Endodermal cell (in vitro differentiated cells): ENCODE results near the gene EVA1C. TPM values are rescaled to one million over a fixed set of nuclear protein-coding genes. Genes with fewer than 3 reads are reported as not detected.

Source experiments
- DNase-seq: peaks from one replicate; pipeline ENCODE4 v3.0.0-alpha.2; 2017
- H3K27ac ChIP-seq: 2 replicates; pipeline ENCODE4 v1.5.1; 2013; ENCODE audit warnings: mild to moderate bottlenecking, low read depth, low read length, moderate library complexity
- H3K27me3 ChIP-seq: 2 replicates; pipeline ENCODE4 v1.6.1; 2013; ENCODE audit warnings: mild to moderate bottlenecking, low read length, moderate library complexity; ENCODE audit not compliant: insufficient read depth, control insufficient read depth, poor library complexity, severe bottlenecking
- H3K36me3 ChIP-seq: 2 replicates; pipeline ENCODE4 v1.7.0; 2013; ENCODE audit warnings: mild to moderate bottlenecking, low read length, moderate library complexity; ENCODE audit not compliant: control insufficient read depth, insufficient read depth
- H3K4me1 ChIP-seq: one replicate; pipeline ENCODE4 v1.7.0; 2013; ENCODE audit warnings: low read length; ENCODE audit not compliant: control insufficient read depth, insufficient read depth
- H3K4me3 ChIP-seq: 2 replicates; pipeline ENCODE4 v1.5.1; 2013; ENCODE audit warnings: mild to moderate bottlenecking, low read length, moderate library complexity
- H3K9ac ChIP-seq: 2 replicates; pipeline ENCODE4 v1.6.1; 2013; ENCODE audit warnings: mild to moderate bottlenecking, low read length, moderate library complexity; ENCODE audit not compliant: poor library complexity, severe bottlenecking; ENCODE audit errors: extremely low read depth
- H3K9me3 ChIP-seq: 2 replicates; pipeline ENCODE4 v1.6.1; 2013; ENCODE audit warnings: mild to moderate bottlenecking, low read length, moderate library complexity; ENCODE audit not compliant: control insufficient read depth
- H3K27ac Mint-ChIP-seq: 2 replicates; pipeline ENCODE4 v1.8.0; 2020; ENCODE audit warnings: mixed read lengths
- H3K27me3 Mint-ChIP-seq: 2 replicates; pipeline ENCODE4 v1.8.0; 2021; ENCODE audit warnings: mild to moderate bottlenecking, mixed read lengths; ENCODE audit not compliant: insufficient read depth
- H3K36me3 Mint-ChIP-seq: 2 replicates; pipeline ENCODE4 v1.8.0; 2020; ENCODE audit warnings: low read depth, mixed read lengths
- H3K4me1 Mint-ChIP-seq: 2 replicates; pipeline ENCODE4 v1.8.0; 2020; ENCODE audit warnings: mixed read lengths
- H3K4me3 Mint-ChIP-seq: 2 replicates; pipeline ENCODE4 v1.8.0; 2020; ENCODE audit warnings: mild to moderate bottlenecking, moderate library complexity, mixed read lengths
- H3K9me3 Mint-ChIP-seq: 2 replicates; pipeline ENCODE4 v1.8.0; 2020; ENCODE audit warnings: mild to moderate bottlenecking, mixed read lengths
- WGBS, 2 experiments: methylation state at CpG; one replicate each; pipeline versions ENCODE4 v1.1.5 to v1.1.7; 2013; ENCODE audit warnings: missing lambda C conversion rate in 2 of 2, mixed read lengths in 1 of 2; ENCODE audit not compliant: insufficient coverage in 1 of 2, insufficient read length in 1 of 2; 5-methylcytosine and 5-hydroxymethylcytosine counted together
- total RNA-seq, 2 donors: library from RNA; stranded (reverse); fragmentation: NEBNext Ultra II Directional in 1 of 2; extraction: Animal tissue kit (Norgen Biotek cat#: 25700) in 1 of 2; gene quantifications; 2 replicates in 1 of 2; 3 replicates in 1 of 2; pipeline ENCODE4 v1.2.1, GENCODE V29; 2021
- TF ChIP-seq, protein P1 (sequence below): fragments of 200-600 bp; sonication (generic); conservative IDR thresholded peaks from 2 replicates; pipeline ENCODE4 v1.5.0; 2021; ENCODE audit warnings: antibody characterized with exemption, mild to moderate bottlenecking

The EVA1C gene
- total RNA-seq, 2 donors from 2014 or later: 0.68 TPM; not detected in 1

DNA sequence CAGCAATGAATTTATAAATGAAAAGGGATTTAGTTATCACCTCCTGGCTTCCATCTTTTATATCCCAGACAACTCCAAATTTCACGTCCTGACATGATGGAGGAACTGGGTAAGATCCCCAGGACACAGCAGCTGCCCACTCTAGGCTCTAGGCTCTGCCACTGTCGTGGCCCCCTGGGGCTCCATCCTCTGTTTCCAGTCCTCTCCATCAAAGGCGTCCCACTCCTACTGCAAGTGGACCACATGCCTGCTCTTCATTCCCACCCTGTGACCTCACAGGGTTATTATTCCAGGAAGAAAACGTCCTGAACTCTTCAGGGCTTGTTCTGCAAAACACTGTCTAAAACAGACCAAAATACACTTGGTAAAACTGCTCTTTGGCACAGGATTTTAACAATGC is 31.6 kb upstream of the EVA1C start:
- H3K4me1 ChIP-seq: no peaks in the 10 kb centered on the region
- no peaks in the 10 kb centered on the region for H3K27me3 Mint-ChIP-seq
- H3K9me3 Mint-ChIP-seq: no peaks in the 10 kb centered on the region
- no peaks in the 10 kb centered on the region for H3K27me3 ChIP-seq
- H3K4me1 Mint-ChIP-seq: no peaks in the 10 kb centered on the region
- H3K4me3 Mint-ChIP-seq: no peak overlapping the region
- H3K36me3 Mint-ChIP-seq: peaks cover 76% of the 10 kb centered on the region
- TF ChIP-seq, protein P1, sequence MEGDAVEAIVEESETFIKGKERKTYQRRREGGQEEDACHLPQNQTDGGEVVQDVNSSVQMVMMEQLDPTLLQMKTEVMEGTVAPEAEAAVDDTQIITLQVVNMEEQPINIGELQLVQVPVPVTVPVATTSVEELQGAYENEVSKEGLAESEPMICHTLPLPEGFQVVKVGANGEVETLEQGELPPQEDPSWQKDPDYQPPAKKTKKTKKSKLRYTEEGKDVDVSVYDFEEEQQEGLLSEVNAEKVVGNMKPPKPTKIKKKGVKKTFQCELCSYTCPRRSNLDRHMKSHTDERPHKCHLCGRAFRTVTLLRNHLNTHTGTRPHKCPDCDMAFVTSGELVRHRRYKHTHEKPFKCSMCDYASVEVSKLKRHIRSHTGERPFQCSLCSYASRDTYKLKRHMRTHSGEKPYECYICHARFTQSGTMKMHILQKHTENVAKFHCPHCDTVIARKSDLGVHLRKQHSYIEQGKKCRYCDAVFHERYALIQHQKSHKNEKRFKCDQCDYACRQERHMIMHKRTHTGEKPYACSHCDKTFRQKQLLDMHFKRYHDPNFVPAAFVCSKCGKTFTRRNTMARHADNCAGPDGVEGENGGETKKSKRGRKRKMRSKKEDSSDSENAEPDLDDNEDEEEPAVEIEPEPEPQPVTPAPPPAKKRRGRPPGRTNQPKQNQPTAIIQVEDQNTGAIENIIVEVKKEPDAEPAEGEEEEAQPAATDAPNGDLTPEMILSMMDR: no peak
- no peak overlapping the region for H3K27ac ChIP-seq
- H3K9ac ChIP-seq: no peak overlapping the region
- H3K36me3 ChIP-seq: peaks cover 83% of the 10 kb centered on the region
- H3K27ac Mint-ChIP-seq: no peak overlapping the region
- H3K4me3 ChIP-seq: no peak overlapping the region
- WGBS, 2 experiments: 68 to 82% methylated on average over 2 to 4 of the region's 4 CpGs
- H3K9me3 ChIP-seq: no peaks in the 10 kb centered on the region
- DNase-seq: no peak

DNA sequence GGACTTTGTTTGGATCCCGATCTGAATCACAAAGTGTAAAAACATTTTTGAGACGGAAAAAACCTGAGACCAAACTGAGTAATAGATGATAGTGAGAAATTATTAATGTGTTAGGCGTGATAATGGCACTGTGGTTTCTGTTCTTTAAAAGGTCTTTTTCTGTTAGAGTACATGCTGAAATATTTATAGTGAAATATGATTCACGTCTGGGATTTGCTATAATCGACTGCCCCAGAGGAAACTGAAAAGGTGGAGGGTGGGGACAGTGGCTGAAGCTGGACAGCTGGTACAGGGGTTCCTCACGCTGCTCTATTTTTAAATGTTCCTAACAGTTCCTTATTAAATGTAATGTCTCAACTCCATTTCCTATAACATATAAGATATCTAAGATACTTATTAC is 30.9 kb upstream of the EVA1C start:
- DNase-seq: no peak
- no peaks in the 10 kb centered on the region for H3K9me3 Mint-ChIP-seq
- H3K27me3 Mint-ChIP-seq: no peaks in the 10 kb centered on the region
- H3K36me3 Mint-ChIP-seq: peaks cover 71% of the 10 kb centered on the region
- no peaks in the 10 kb centered on the region for H3K4me1 Mint-ChIP-seq
- H3K4me3 Mint-ChIP-seq: no peak overlapping the region
- Histone ChIP-seq H3K9me3 (no peaks in the 10 kb centered on the region), H3K4me3 (no peak overlapping the region), H3K36me3 (peaks cover 79% of the 10 kb centered on the region), H3K9ac (no peak overlapping the region), H3K27ac (no peak overlapping the region), H3K4me1 (no peaks in the 10 kb centered on the region), H3K27me3 (no peaks in the 10 kb centered on the region)
- 94 to 100% methylated on average over 5 to 6 of the region's 6 CpGs for WGBS, 2 experiments
- no peak overlapping the region for H3K27ac Mint-ChIP-seq
- TF ChIP-seq, protein P1: no peak

DNA sequence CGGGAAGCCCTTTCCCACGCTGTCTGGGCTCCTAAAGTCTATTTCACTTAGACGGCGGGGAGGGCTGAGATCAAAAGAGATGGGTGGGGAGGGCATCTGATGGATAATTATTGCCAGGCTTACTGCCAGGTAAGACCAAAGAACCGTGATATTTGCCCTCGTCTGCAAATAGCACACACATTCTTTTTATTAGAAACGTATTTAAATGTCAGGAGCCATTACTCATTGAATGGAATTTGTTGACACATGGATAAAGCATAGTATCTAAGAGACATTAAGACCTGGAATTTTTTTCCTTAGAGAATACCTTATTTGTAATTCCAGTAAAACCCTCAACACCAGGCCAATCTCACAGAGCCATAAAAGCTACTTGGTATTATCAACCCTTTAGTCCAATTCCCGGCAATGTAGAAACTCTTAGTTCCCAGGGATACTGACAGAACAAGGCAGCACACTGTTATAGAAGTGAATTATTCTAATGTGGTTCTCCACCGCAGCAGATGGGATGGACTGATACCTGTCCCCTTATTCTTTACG is 30.3 kb upstream of the EVA1C start:
- Histone ChIP-seq H3K27ac (no peak overlapping the region), H3K9me3 (no peaks in the 10 kb centered on the region), H3K9ac (no peak overlapping the region), H3K4me1 (no peaks in the 10 kb centered on the region), H3K27me3 (no peaks in the 10 kb centered on the region), H3K36me3 (peaks cover 74% of the 10 kb centered on the region), H3K4me3 (no peak overlapping the region)
- no peak overlapping the region for H3K27ac Mint-ChIP-seq
- 94 to 98% methylated on average over 10 of the region's 10 CpGs for WGBS, 2 experiments
- H3K4me1 Mint-ChIP-seq: no peaks in the 10 kb centered on the region
- H3K27me3 Mint-ChIP-seq: no peaks in the 10 kb centered on the region
- no peak overlapping the region for H3K4me3 Mint-ChIP-seq
- DNase-seq: no peak
- H3K9me3 Mint-ChIP-seq: no peaks in the 10 kb centered on the region
- TF ChIP-seq, protein P1: no peak
- H3K36me3 Mint-ChIP-seq: peaks cover 65% of the 10 kb centered on the region
